Suprapubic skin (tissue), 4 donors: ENCODE results near the gene FSD2. TPM values are rescaled to one million over a fixed set of nuclear protein-coding genes. Genes with fewer than 3 reads are reported as not detected.

ENCODE experiments used
- DNase-seq, 2 donors: peaks; one replicate each; pipeline ENCODE4 v3.0.0-alpha.2; 2019; ENCODE audit warnings: low spot score in 2 of 2
- H3K27ac ChIP-seq: fragments of 200-600 bp; sonication (generic); one replicate; pipeline ENCODE4 v1.5.1; 2019
- H3K27me3 ChIP-seq: fragments of 200-600 bp; sonication (generic); one replicate; pipeline ENCODE4 v1.5.1; 2019
- H3K36me3 ChIP-seq: fragments of 200-600 bp; sonication (generic); one replicate; pipeline ENCODE4 v1.5.1; 2019
- H3K4me1 ChIP-seq: fragments of 200-600 bp; sonication (generic); one replicate; pipeline ENCODE4 v1.5.1; 2019
- H3K4me3 ChIP-seq: fragments of 200-600 bp; sonication (generic); one replicate; pipeline ENCODE4 v1.5.1; 2019; ENCODE audit warnings: mild to moderate bottlenecking
- H3K9me3 ChIP-seq: fragments of 200-600 bp; sonication (generic); one replicate; pipeline ENCODE4 v1.5.1; 2019
- CTCF ChIP-seq, 2 donors: fragments of 200-600 bp in 1 of 2; fragments of 450-650 bp in 1 of 2; sonication (generic) in 1 of 2; IDR thresholded peaks; one replicate each; pipeline ENCODE4 v1.5.1; 2016 to 2019; ENCODE audit warnings: antibody characterized with exemption in 2 of 2, mild to moderate bottlenecking in 1 of 2, moderate library complexity in 1 of 2
- EP300 ChIP-seq: sonication (generic); formaldehyde crosslinking; IDR thresholded peaks from one replicate; pipeline ENCODE4 v1.6.1; 2017; ENCODE audit warnings: antibody characterized with exemption
- POLR2A ChIP-seq, 2 donors: fragments of 450-650 bp; IDR thresholded peaks; one replicate each; pipeline ENCODE4 v1.6.1; 2017; ENCODE audit warnings: antibody characterized with exemption in 2 of 2, mild to moderate bottlenecking in 2 of 2, moderate library complexity in 2 of 2
- POLR2AphosphoS5 ChIP-seq, 3 donors: sonication (generic); formaldehyde crosslinking; IDR thresholded peaks; one replicate each; pipeline ENCODE4 v1.6.1; 2017; ENCODE audit warnings: antibody characterized with exemption in 3 of 3
- WGBS: methylation state at CpG from one replicate; pipeline ENCODE4 v1.1.5; 2018; 5-methylcytosine and 5-hydroxymethylcytosine counted together
- total RNA-seq, 4 donors: library from RNA; depleted of rRNA; stranded (reverse); fragments of >200 nt; gene quantifications; one replicate each; pipeline ENCODE4 v1.1.0, GENCODE V29; 2016

Gene FSD2
- total RNA-seq, 4 donors from 2014 or later, result 0.40 TPM; not detected in 3

- no peak for DNase-seq
- TF ChIP-seq POLR2A (IDR thresholded peaks at IDR 0.05), result no peak
- TF ChIP-seq CTCF (IDR thresholded peaks at IDR 0.05), result no peak
- no peak for TF ChIP-seq EP300
- no peak for TF ChIP-seq POLR2AphosphoS5 (IDR thresholded peaks at IDR 0.05)
- Histone ChIP-seq H3K4me1 (no peaks in the 10 kb centered on the region), H3K36me3 (no peaks in the 10 kb centered on the region), H3K27ac (no peak overlapping the region), H3K27me3 (no peaks in the 10 kb centered on the region), H3K4me3 (no peak overlapping the region), H3K9me3 (no peaks in the 10 kb centered on the region)
Measured at GRCh38 chr15:82793737-82794136, 12.1 kb downstream of the FSD2 start.

GRCh38 chr15:82792068-82792467 lies 13.8 kb downstream of the FSD2 start:
- Histone ChIP-seq H3K27ac (no peak overlapping the region), H3K36me3 (no peaks in the 10 kb centered on the region), H3K4me1 (no peaks in the 10 kb centered on the region), H3K4me3 (no peak overlapping the region), H3K27me3 (no peaks in the 10 kb centered on the region), H3K9me3 (no peaks in the 10 kb centered on the region)
- TF ChIP-seq POLR2A (IDR thresholded peaks at IDR 0.05) (no peak), EP300 (no peak), POLR2AphosphoS5 (IDR thresholded peaks at IDR 0.05) (no peak), CTCF (IDR thresholded peaks at IDR 0.05) (no peak)
- no peak for DNase-seq
- 50% methylated on average over 1 of the region's 1 CpG for WGBS

- Histone ChIP-seq H3K4me1 (no peaks in the 10 kb centered on the region), H3K9me3 (no peaks in the 10 kb centered on the region), H3K27me3 (no peaks in the 10 kb centered on the region), H3K27ac (no peak overlapping the region), H3K36me3 (no peaks in the 10 kb centered on the region), H3K4me3 (no peak overlapping the region)
- 90% methylated on average over 11 of the region's 11 CpGs for WGBS
- no peak for TF ChIP-seq CTCF (IDR thresholded peaks at IDR 0.05)
- no peak for TF ChIP-seq POLR2AphosphoS5 (IDR thresholded peaks at IDR 0.05)
- TF ChIP-seq EP300, result no peak
- TF ChIP-seq POLR2A (IDR thresholded peaks at IDR 0.05), result no peak
- no peak for DNase-seq
Measured at GRCh38 chr15:82790321-82790720, 15.5 kb downstream of the FSD2 start.

GRCh38 chr15:82789491-82789890 lies 16.4 kb downstream of the FSD2 start:
- Histone ChIP-seq H3K27ac (no peak overlapping the region), H3K9me3 (no peaks in the 10 kb centered on the region), H3K36me3 (no peaks in the 10 kb centered on the region), H3K4me1 (no peaks in the 10 kb centered on the region), H3K27me3 (no peaks in the 10 kb centered on the region), H3K4me3 (no peak overlapping the region)
- DNase-seq, result no peak
- no peak for TF ChIP-seq POLR2A (IDR thresholded peaks at IDR 0.05)
- TF ChIP-seq CTCF (IDR thresholded peaks at IDR 0.05), result no peak
- no peak for TF ChIP-seq POLR2AphosphoS5 (IDR thresholded peaks at IDR 0.05)
- no peak for TF ChIP-seq EP300
- WGBS, result 82% methylated on average over 1 of the region's 1 CpG

- H3K27me3 ChIP-seq, result no peaks in the 10 kb centered on the region
- H3K4me1 ChIP-seq, result no peaks in the 10 kb centered on the region
- H3K27ac ChIP-seq, result no peak overlapping the region
- no peaks in the 10 kb centered on the region for H3K36me3 ChIP-seq
- TF ChIP-seq EP300, result no peak
- WGBS, result 94% methylated on average over 2 of the region's 2 CpGs
- DNase-seq, result no peak
- no peaks in the 10 kb centered on the region for H3K9me3 ChIP-seq
- H3K4me3 ChIP-seq, result no peak overlapping the region
Measured at GRCh38 chr15:82788496-82788895, 17.4 kb downstream of the FSD2 start.

- Histone ChIP-seq H3K4me3 (no peak overlapping the region), H3K27ac (no peak overlapping the region), H3K27me3 (no peaks in the 10 kb centered on the region), H3K9me3 (no peaks in the 10 kb centered on the region), H3K4me1 (no peaks in the 10 kb centered on the region), H3K36me3 (no peaks in the 10 kb centered on the region)
- no peak for DNase-seq
- TF ChIP-seq EP300, result no peak
- TF ChIP-seq POLR2AphosphoS5 (IDR thresholded peaks at IDR 0.05), result no peak
- TF ChIP-seq POLR2A (IDR thresholded peaks at IDR 0.05), result no peak
- TF ChIP-seq CTCF (IDR thresholded peaks at IDR 0.05), result no peak
- WGBS, result 80% methylated on average over 4 of the region's 4 CpGs
Measured at GRCh38 chr15:82781349-82781748, 24.5 kb downstream of the FSD2 start.
